DOHH2 (cell line): ENCODE results near the gene TTLL8.

ENCODE experiments used
- H3F3A ChIP-seq: fragments of 200-600 bp; sonication (generic), shearing (Covaris generic); 2 replicates; pipeline ENCODE4 v1.6.0; 2016; ENCODE audit warnings: antibody characterized with exemption, mild to moderate bottlenecking; ENCODE audit not compliant: control insufficient read depth, insufficient read depth
- H3K27ac ChIP-seq: fragments of 200-600 bp; sonication (generic); 2 replicates; pipeline ENCODE4 v1.5.1; 2014; ENCODE audit warnings: low read depth, mild to moderate bottlenecking, low read length, moderate library complexity
- H3K27me3 ChIP-seq: fragments of 200-600 bp; sonication (generic); 2 replicates; pipeline ENCODE4 v1.6.1; 2014; ENCODE audit warnings: mild to moderate bottlenecking, low read length, mixed read lengths; ENCODE audit not compliant: control insufficient read depth
- H3K36me3 ChIP-seq: fragments of 200-600 bp; sonication (generic); 2 replicates; pipeline ENCODE4 v1.6.1; 2014; ENCODE audit warnings: mild to moderate bottlenecking, low read length, moderate library complexity, mixed read lengths; ENCODE audit not compliant: control insufficient read depth
- H3K4me1 ChIP-seq: fragments of 200-600 bp; sonication (generic); 2 replicates; pipeline ENCODE4 v1.6.1; 2014; ENCODE audit warnings: mild to moderate bottlenecking, low read length, mixed read lengths; ENCODE audit not compliant: control insufficient read depth
- H3K4me2 ChIP-seq: fragments of 200-600 bp; sonication (generic); 2 replicates; pipeline ENCODE4 v1.6.0; 2014; ENCODE audit warnings: mild to moderate bottlenecking, low read length, moderate library complexity
- H3K4me3 ChIP-seq: fragments of 200-600 bp; sonication (generic); 2 replicates; pipeline ENCODE4 v1.5.1; 2014; ENCODE audit warnings: mild to moderate bottlenecking, low read length, mixed read lengths
- H3K79me2 ChIP-seq: fragments of 200-600 bp; sonication (generic); 2 replicates; pipeline ENCODE4 v1.6.1; 2014; ENCODE audit warnings: mild to moderate bottlenecking, low read length, mixed read lengths; ENCODE audit not compliant: control insufficient read depth
- H3K9me2 ChIP-seq: fragments of 200-600 bp; sonication (generic); replicated peaks from 2 replicates; pipeline ENCODE4 v1.6.1; 2014; ENCODE audit warnings: mild to moderate bottlenecking, low read length, mixed read lengths; ENCODE audit not compliant: control insufficient read depth
- H3K9me3 ChIP-seq: fragments of 200-600 bp; sonication (generic); 2 replicates; pipeline ENCODE4 v1.6.1; 2014; ENCODE audit warnings: antibody characterized with exemption, low read length, mixed read lengths; ENCODE audit not compliant: control insufficient read depth, insufficient read depth
- H4K20me1 ChIP-seq: fragments of 200-600 bp; sonication (generic); 2 replicates; pipeline ENCODE4 v1.6.0; 2014; ENCODE audit warnings: low read depth, mild to moderate bottlenecking, antibody characterized with exemption, low read length, moderate library complexity; ENCODE audit not compliant: control insufficient read depth, insufficient read depth
- EZH2phosphoT487 ChIP-seq: fragments of 200-600 bp; sonication (generic); IDR thresholded peaks from 2 replicates; pipeline ENCODE4 v1.6.1; 2017; ENCODE audit warnings: borderline replicate concordance, mild to moderate bottlenecking, antibody characterized with exemption, low read length, moderate library complexity, mixed read lengths
- TF ChIP-seq, protein P1 (sequence below): fragments of 200-600 bp; sonication (generic); IDR thresholded peaks from one replicate; pipeline ENCODE4 v1.5.1; 2014; ENCODE audit warnings: antibody characterized with exemption, mild to moderate bottlenecking, low read depth, low read length; ENCODE audit not compliant: poor library complexity, severe bottlenecking

TTLL8 gene

GRCh38 chr22:49968831-49969661 is 89.1 kb downstream of the TTLL8 start:
- Histone ChIP-seq H3K79me2 (peaks cover 7% of the 10 kb centered on the region), H3K36me3 (peaks cover 8% of the 10 kb centered on the region), H3K9me3 (peaks cover 6% of the 10 kb centered on the region; the same call in 1 of the 2 replicates), H3K9me2 (no peaks in the 10 kb centered on the region), H3K4me1 (peaks cover 59% of the 10 kb centered on the region), H4K20me1 (no peaks in the 10 kb centered on the region; the same call in 1 of the 2 replicates), H3K4me3 (no peak overlapping the region), H3K27ac (no peak overlapping the region), H3F3A (peaks cover 18% of the 10 kb centered on the region), H3K4me2 (no peak overlapping the region), H3K27me3 (no peaks in the 10 kb centered on the region; the same call in 1 of the 2 replicates)
- no peak for TF ChIP-seq EZH2phosphoT487
- TF ChIP-seq, protein P1, sequence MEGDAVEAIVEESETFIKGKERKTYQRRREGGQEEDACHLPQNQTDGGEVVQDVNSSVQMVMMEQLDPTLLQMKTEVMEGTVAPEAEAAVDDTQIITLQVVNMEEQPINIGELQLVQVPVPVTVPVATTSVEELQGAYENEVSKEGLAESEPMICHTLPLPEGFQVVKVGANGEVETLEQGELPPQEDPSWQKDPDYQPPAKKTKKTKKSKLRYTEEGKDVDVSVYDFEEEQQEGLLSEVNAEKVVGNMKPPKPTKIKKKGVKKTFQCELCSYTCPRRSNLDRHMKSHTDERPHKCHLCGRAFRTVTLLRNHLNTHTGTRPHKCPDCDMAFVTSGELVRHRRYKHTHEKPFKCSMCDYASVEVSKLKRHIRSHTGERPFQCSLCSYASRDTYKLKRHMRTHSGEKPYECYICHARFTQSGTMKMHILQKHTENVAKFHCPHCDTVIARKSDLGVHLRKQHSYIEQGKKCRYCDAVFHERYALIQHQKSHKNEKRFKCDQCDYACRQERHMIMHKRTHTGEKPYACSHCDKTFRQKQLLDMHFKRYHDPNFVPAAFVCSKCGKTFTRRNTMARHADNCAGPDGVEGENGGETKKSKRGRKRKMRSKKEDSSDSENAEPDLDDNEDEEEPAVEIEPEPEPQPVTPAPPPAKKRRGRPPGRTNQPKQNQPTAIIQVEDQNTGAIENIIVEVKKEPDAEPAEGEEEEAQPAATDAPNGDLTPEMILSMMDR, result no peak
